HFFc6 (cell line): ENCODE results near the gene PHACTR1. TPM values are rescaled to one million over a fixed set of nuclear protein-coding genes. Genes with fewer than 3 reads are reported as not detected.

Source experiments
- DNase-seq: peaks from one replicate; pipeline ENCODE4 v3.0.0-alpha.2; 2018
- H3K27ac Mint-ChIP-seq: 2 replicates; pipeline ENCODE4 v1.8.0; 2020; ENCODE audit warnings: mild to moderate bottlenecking, mixed read lengths
- H3K27me3 Mint-ChIP-seq: 2 replicates; pipeline ENCODE4 v1.8.0; 2021; ENCODE audit warnings: mild to moderate bottlenecking, moderate library complexity, mixed read lengths; ENCODE audit not compliant: insufficient read depth
- H3K36me3 Mint-ChIP-seq: 2 replicates; pipeline ENCODE4 v1.8.0; 2021; ENCODE audit warnings: low read depth, mixed read lengths
- H3K4me1 Mint-ChIP-seq: 2 replicates; pipeline ENCODE4 v1.8.0; 2020; ENCODE audit warnings: low read depth, mixed read lengths
- H3K4me3 Mint-ChIP-seq: 2 replicates; pipeline ENCODE4 v1.8.0; 2020; ENCODE audit warnings: mild to moderate bottlenecking, moderate library complexity, mixed read lengths
- H3K9me3 Mint-ChIP-seq: 2 replicates; pipeline ENCODE4 v1.8.0; 2020; ENCODE audit warnings: mild to moderate bottlenecking, mixed read lengths
- total RNA-seq, 6 experiments: library from RNA; stranded (reverse); fragmentation: NEBNext Ultra II Directional; extraction: Animal tissue kit (Norgen Biotek cat#: 25700); gene quantifications; 2 replicates in 1 of 6; 3 replicates in 5 of 6; pipeline ENCODE4 v1.2.3, GENCODE V29; 2021
- TF ChIP-seq, protein P1 (sequence below): fragments of 200-600 bp; sonication (generic); IDR thresholded peaks from 2 replicates; pipeline ENCODE4 v1.5.0; 2021; ENCODE audit warnings: antibody characterized with exemption, mild to moderate bottlenecking

PHACTR1 gene
- total RNA-seq, 6 experiments from 2014 or later = 2.5 to 4.7 (median 3.9) TPM

DNA sequence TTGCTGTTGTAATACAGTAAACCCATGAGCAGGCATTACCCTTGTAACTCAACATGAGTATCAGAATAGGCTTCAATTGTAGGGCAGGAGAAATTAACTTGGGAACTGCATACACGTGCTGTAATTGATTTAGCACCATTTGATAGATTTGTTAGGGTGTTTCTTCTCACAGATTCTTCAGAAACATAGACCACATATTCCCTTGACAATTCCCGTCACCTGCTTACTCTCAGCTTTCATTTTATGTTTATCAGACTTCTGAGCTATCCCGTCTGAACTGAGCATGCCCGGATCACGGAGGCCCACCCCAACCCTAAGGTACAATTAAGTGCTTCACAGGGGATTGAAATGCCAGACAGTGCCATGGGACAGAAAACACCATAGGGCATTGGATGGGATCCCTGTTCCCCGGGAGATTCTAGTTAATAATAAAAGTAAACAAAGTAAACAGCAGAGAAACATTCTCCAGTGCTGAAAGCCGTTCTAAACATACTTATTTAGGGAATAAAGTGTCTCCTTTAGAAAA lies 179.7 kb downstream of the PHACTR1 start:
- Mint-ChIP-seq H3K36me3 (peaks cover 4% of the 10 kb centered on the region; the same call in 1 of the 2 replicates), H3K27me3 (peaks cover 18% of the 10 kb centered on the region), H3K27ac (no peak overlapping the region), H3K9me3 (peaks cover 4% of the 10 kb centered on the region; the same call in 1 of the 2 replicates), H3K4me3 (no peak overlapping the region), H3K4me1 (no peaks in the 10 kb centered on the region)
- no peak for DNase-seq
- TF ChIP-seq, protein P1, sequence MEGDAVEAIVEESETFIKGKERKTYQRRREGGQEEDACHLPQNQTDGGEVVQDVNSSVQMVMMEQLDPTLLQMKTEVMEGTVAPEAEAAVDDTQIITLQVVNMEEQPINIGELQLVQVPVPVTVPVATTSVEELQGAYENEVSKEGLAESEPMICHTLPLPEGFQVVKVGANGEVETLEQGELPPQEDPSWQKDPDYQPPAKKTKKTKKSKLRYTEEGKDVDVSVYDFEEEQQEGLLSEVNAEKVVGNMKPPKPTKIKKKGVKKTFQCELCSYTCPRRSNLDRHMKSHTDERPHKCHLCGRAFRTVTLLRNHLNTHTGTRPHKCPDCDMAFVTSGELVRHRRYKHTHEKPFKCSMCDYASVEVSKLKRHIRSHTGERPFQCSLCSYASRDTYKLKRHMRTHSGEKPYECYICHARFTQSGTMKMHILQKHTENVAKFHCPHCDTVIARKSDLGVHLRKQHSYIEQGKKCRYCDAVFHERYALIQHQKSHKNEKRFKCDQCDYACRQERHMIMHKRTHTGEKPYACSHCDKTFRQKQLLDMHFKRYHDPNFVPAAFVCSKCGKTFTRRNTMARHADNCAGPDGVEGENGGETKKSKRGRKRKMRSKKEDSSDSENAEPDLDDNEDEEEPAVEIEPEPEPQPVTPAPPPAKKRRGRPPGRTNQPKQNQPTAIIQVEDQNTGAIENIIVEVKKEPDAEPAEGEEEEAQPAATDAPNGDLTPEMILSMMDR = no peak

DNA sequence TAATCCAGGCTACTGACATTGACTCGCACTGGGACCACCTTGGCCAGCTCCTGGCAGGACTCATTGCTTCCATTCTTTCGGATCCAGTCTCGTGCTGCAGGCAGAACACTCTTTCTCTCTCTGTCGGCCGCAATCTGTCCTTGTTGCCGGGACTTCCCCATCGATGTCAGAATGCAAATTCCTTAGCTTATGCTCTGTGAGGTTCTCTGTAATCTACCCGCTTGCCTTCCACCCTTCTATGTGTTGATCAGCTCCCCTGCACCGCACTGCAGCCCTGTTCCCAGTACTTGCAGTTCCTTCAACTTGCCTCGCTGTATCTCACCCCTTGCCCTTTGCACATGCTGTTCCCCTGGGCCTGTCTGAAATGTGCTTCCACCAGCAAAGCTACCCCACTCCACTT lies 182.0 kb downstream of the PHACTR1 start:
- no peak for DNase-seq
- peaks cover 18% of the 10 kb centered on the region for H3K27me3 Mint-ChIP-seq
- no peaks in the 10 kb centered on the region for H3K9me3 Mint-ChIP-seq
- H3K4me1 Mint-ChIP-seq = no peaks in the 10 kb centered on the region
- no peaks in the 10 kb centered on the region for H3K36me3 Mint-ChIP-seq
- no peak overlapping the region for H3K27ac Mint-ChIP-seq
- H3K4me3 Mint-ChIP-seq = no peak overlapping the region
- TF ChIP-seq, protein P1 = no peak

DNA sequence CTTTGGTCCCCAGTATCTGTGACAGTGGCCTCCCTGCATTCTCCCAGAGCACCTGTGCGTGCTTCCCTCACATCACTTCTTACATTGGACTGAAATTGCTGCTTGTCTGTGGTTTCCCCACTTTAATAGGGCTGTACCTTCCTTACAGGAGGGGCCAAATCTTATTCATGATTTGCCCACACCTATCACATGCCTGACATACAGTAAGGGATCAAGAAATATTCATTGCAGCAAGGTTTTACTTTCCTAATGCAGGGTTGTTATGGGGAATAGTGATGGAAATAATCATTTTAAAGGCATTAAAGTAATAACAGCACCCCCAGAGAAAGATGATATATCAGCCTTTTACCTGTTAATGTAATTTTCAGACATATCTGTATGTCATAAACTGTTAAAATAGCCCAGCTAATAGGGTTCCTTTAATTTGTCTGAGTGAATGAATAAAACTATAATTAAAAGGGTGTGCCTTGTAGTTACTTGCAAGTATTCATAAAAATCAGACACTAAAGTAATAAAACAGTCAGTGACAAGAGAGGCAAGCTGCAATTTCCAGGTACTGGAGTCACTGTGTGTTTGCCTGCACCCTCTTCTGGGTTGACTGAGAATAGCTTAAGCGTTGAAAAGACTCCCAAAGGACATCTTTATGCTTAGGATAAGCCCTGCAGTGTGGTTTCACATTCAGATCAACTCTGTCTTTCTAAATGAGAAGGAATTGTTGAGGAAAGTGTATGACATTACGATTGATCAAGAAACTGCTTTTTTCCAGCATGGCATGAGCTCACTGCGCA lies 182.7 kb downstream of the PHACTR1 start:
- no peak for DNase-seq
- H3K36me3 Mint-ChIP-seq = no peaks in the 10 kb centered on the region
- H3K27me3 Mint-ChIP-seq = peaks cover 18% of the 10 kb centered on the region
- no peak overlapping the region for H3K4me3 Mint-ChIP-seq
- no peaks in the 10 kb centered on the region for H3K9me3 Mint-ChIP-seq
- TF ChIP-seq, protein P1 = no peak
- H3K4me1 Mint-ChIP-seq = no peaks in the 10 kb centered on the region
- H3K27ac Mint-ChIP-seq = no peak overlapping the region

DNA sequence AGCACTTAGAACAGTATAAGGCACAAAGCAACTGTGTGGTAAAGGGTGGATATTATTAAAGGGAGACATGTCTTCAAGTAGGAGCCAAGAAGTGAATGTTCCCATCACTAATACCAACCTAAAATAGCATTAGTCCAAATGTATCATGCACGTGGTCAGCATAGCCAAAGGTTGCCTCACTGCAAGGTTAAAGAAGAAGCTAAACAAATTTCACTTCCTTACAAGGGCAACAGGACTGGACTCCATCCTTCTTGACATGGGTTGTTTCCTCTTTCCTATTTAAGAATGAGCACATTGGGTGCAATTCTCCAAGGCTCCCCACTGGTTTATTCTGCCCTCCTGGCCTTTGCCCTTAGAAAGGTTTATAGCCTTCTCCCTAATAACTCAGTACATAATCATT lies 186.7 kb downstream of the PHACTR1 start:
- Mint-ChIP-seq H3K9me3 (no peaks in the 10 kb centered on the region), H3K4me1 (no peaks in the 10 kb centered on the region), H3K36me3 (no peaks in the 10 kb centered on the region), H3K27me3 (peaks cover 13% of the 10 kb centered on the region; the same call in 1 of the 2 replicates), H3K27ac (no peak overlapping the region), H3K4me3 (no peak overlapping the region)
- TF ChIP-seq, protein P1 = no peak
- no peak for DNase-seq

DNA sequence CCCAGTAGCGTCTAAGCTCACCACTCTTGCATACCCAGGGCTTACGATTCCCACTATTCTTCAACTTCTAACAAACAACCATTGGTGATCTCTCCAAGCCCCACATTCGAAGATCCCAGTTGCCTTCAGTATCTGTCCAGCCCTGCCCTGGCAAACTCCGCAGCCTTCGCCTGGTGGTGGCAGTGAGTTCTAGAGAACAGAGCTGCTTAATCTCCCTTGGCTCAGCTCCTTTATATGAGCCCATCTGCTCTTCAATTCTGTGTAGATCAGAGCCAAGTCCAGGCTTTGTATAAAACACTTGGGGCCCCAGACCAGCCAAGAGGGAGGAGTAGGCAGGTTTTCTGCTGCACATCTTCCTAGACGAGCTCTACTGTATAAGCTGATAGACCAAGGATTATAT lies 193.3 kb downstream of the PHACTR1 start:
- Mint-ChIP-seq H3K36me3 (no peaks in the 10 kb centered on the region), H3K9me3 (no peaks in the 10 kb centered on the region), H3K27me3 (peaks cover 23% of the 10 kb centered on the region), H3K4me1 (no peaks in the 10 kb centered on the region), H3K4me3 (no peak overlapping the region), H3K27ac (no peak overlapping the region)
- no peak for DNase-seq
- TF ChIP-seq, protein P1 = no peak
